ENCODE measurements around the gene NLRP9.

Gene NLRP9

GRCh38 chr19:55717251-55717650 is 21.0 kb downstream of the NLRP9 start:
- no peak overlapping the region for H3K4me3 Mint-ChIP-seq
- no peak for ATAC-seq
- no peaks in the 10 kb centered on the region for H3K36me3 Mint-ChIP-seq
- no peaks in the 10 kb centered on the region for H3K4me1 Mint-ChIP-seq
- H3K27me3 Mint-ChIP-seq, result peaks cover 57% of the 10 kb centered on the region
- H3K9me3 Mint-ChIP-seq, result peaks cover 13% of the 10 kb centered on the region
- H3K27ac Mint-ChIP-seq, result no peak overlapping the region

GRCh38 chr19:55716531-55716930 is 21.7 kb downstream of the NLRP9 start:
- no peaks in the 10 kb centered on the region for H3K36me3 Mint-ChIP-seq
- H3K27ac Mint-ChIP-seq, result no peak overlapping the region
- no peak for ATAC-seq
- H3K27me3 Mint-ChIP-seq, result peaks cover 50% of the 10 kb centered on the region
- no peaks in the 10 kb centered on the region for H3K4me1 Mint-ChIP-seq
- no peak overlapping the region for H3K4me3 Mint-ChIP-seq
- H3K9me3 Mint-ChIP-seq, result peaks cover 6% of the 10 kb centered on the region

- H3K9me3 Mint-ChIP-seq, result peaks cover 3% of the 10 kb centered on the region
- no peak for ATAC-seq
- no peak overlapping the region for H3K27ac Mint-ChIP-seq
- no peaks in the 10 kb centered on the region for H3K4me1 Mint-ChIP-seq
- peaks cover 17% of the 10 kb centered on the region for H3K27me3 Mint-ChIP-seq
- no peaks in the 10 kb centered on the region for H3K36me3 Mint-ChIP-seq
- H3K4me3 Mint-ChIP-seq, result no peak overlapping the region
Observed at GRCh38 chr19:55712804-55713631, 25.2 kb downstream of the NLRP9 start.

- Mint-ChIP-seq H3K36me3 (no peaks in the 10 kb centered on the region), H3K27me3 (peaks cover 4% of the 10 kb centered on the region), H3K4me1 (no peaks in the 10 kb centered on the region), H3K9me3 (peaks cover 3% of the 10 kb centered on the region), H3K4me3 (no peak overlapping the region), H3K27ac (no peak overlapping the region)
- ATAC-seq, result no peak
Observed at GRCh38 chr19:55711719-55712118, 26.5 kb downstream of the NLRP9 start.

GRCh38 chr19:55705972-55706371 is 32.2 kb downstream of the NLRP9 start:
- peaks cover 22% of the 10 kb centered on the region for H3K36me3 Mint-ChIP-seq
- peak overlapping the region; percentile 54 for H3K27ac Mint-ChIP-seq
- no peak for ATAC-seq
- H3K4me1 Mint-ChIP-seq, result peaks cover 21% of the 10 kb centered on the region
- no peaks in the 10 kb centered on the region for H3K27me3 Mint-ChIP-seq
- H3K4me3 Mint-ChIP-seq, result no peak overlapping the region
- no peaks in the 10 kb centered on the region for H3K9me3 Mint-ChIP-seq

GRCh38 chr19:55704494-55705245 is 33.5 kb downstream of the NLRP9 start:
- Mint-ChIP-seq H3K27ac (no peak overlapping the region), H3K27me3 (no peaks in the 10 kb centered on the region), H3K36me3 (peaks cover 32% of the 10 kb centered on the region), H3K4me3 (no peak overlapping the region), H3K4me1 (peaks cover 21% of the 10 kb centered on the region), H3K9me3 (no peaks in the 10 kb centered on the region)
- no peak for ATAC-seq

GRCh38 chr19:55703790-55704215 is 34.4 kb downstream of the NLRP9 start:
- no peak overlapping the region for H3K4me3 Mint-ChIP-seq
- H3K4me1 Mint-ChIP-seq, result peaks cover 21% of the 10 kb centered on the region
- H3K36me3 Mint-ChIP-seq, result peaks cover 32% of the 10 kb centered on the region
- H3K27ac Mint-ChIP-seq, result no peak overlapping the region
- H3K27me3 Mint-ChIP-seq, result no peaks in the 10 kb centered on the region
- ATAC-seq, result no peak
- H3K9me3 Mint-ChIP-seq, result no peaks in the 10 kb centered on the region

- no peak overlapping the region for H3K27ac Mint-ChIP-seq
- H3K4me3 Mint-ChIP-seq, result no peak overlapping the region
- no peak for ATAC-seq
- H3K27me3 Mint-ChIP-seq, result no peaks in the 10 kb centered on the region
- peaks cover 21% of the 10 kb centered on the region for H3K4me1 Mint-ChIP-seq
- H3K9me3 Mint-ChIP-seq, result no peaks in the 10 kb centered on the region
- peaks cover 45% of the 10 kb centered on the region for H3K36me3 Mint-ChIP-seq
Observed at GRCh38 chr19:55702131-55702627, 36.0 kb downstream of the NLRP9 start.

GRCh38 chr19:55700813-55701212 is 37.4 kb downstream of the NLRP9 start:
- no peak overlapping the region for H3K27ac Mint-ChIP-seq
- no peaks in the 10 kb centered on the region for H3K27me3 Mint-ChIP-seq
- no peaks in the 10 kb centered on the region for H3K9me3 Mint-ChIP-seq
- H3K4me3 Mint-ChIP-seq, result no peak overlapping the region
- H3K36me3 Mint-ChIP-seq, result peaks cover 57% of the 10 kb centered on the region
- ATAC-seq, result no peak
- H3K4me1 Mint-ChIP-seq, result peaks cover 14% of the 10 kb centered on the region

- H3K36me3 Mint-ChIP-seq, result peaks cover 63% of the 10 kb centered on the region
- ATAC-seq, result no peak
- peaks cover 7% of the 10 kb centered on the region for H3K4me1 Mint-ChIP-seq
- H3K27me3 Mint-ChIP-seq, result no peaks in the 10 kb centered on the region
- H3K4me3 Mint-ChIP-seq, result no peak overlapping the region
- H3K27ac Mint-ChIP-seq, result no peak overlapping the region
- no peaks in the 10 kb centered on the region for H3K9me3 Mint-ChIP-seq
Observed at GRCh38 chr19:55699221-55699620, 39.0 kb downstream of the NLRP9 start.

GRCh38 chr19:55698256-55698655 is 39.9 kb downstream of the NLRP9 start:
- no peak for ATAC-seq
- H3K36me3 Mint-ChIP-seq, result peaks cover 61% of the 10 kb centered on the region
- no peaks in the 10 kb centered on the region for H3K9me3 Mint-ChIP-seq
- no peaks in the 10 kb centered on the region for H3K27me3 Mint-ChIP-seq
- H3K4me3 Mint-ChIP-seq, result no peak overlapping the region
- no peaks in the 10 kb centered on the region for H3K4me1 Mint-ChIP-seq
- no peak overlapping the region for H3K27ac Mint-ChIP-seq

- no peak for ATAC-seq
- Mint-ChIP-seq H3K9me3 (no peaks in the 10 kb centered on the region), H3K27ac (no peak overlapping the region), H3K36me3 (peaks cover 62% of the 10 kb centered on the region), H3K4me1 (no peaks in the 10 kb centered on the region), H3K4me3 (no peak overlapping the region), H3K27me3 (no peaks in the 10 kb centered on the region)
Observed at GRCh38 chr19:55697698-55698097, 40.5 kb downstream of the NLRP9 start.

GRCh38 chr19:55697069-55697440 is 41.1 kb downstream of the NLRP9 start:
- H3K27me3 Mint-ChIP-seq, result no peaks in the 10 kb centered on the region
- H3K27ac Mint-ChIP-seq, result no peak overlapping the region
- no peak overlapping the region for H3K4me3 Mint-ChIP-seq
- ATAC-seq, result no peak
- H3K36me3 Mint-ChIP-seq, result peaks cover 62% of the 10 kb centered on the region
- no peaks in the 10 kb centered on the region for H3K9me3 Mint-ChIP-seq
- H3K4me1 Mint-ChIP-seq, result no peaks in the 10 kb centered on the region

GRCh38 chr19:55696301-55697068 is 41.7 kb downstream of the NLRP9 start:
- Mint-ChIP-seq H3K4me3 (no peak overlapping the region), H3K36me3 (peaks cover 59% of the 10 kb centered on the region), H3K9me3 (no peaks in the 10 kb centered on the region), H3K27ac (no peak overlapping the region), H3K4me1 (no peaks in the 10 kb centered on the region), H3K27me3 (no peaks in the 10 kb centered on the region)
- no peak for ATAC-seq

Measured in stimulated activated memory B cell treated with anti-CD40 and anti-IgM and Interleukin-4, amounts not matched to agents 10 μg/mL and 1 μg/mL and 100 μg/mL, for 72 hours (primary cell).